ENCODE measurements around the gene MICAL2.

Gene MICAL2

GRCh38 chr11:12100429-12100828 lies 10.0 kb upstream of the MICAL2 start:
- H3K27me3 Mint-ChIP-seq (ENCODE audit: low read depth, poor library complexity): peaks cover 73% of the 10 kb centered on the region
- no peaks in the 10 kb centered on the region for H3K36me3 Mint-ChIP-seq (ENCODE audit: low read depth)
- no peaks in the 10 kb centered on the region for H3K9me3 Mint-ChIP-seq
- H3K4me1 Mint-ChIP-seq: peaks cover 10% of the 10 kb centered on the region
- no peak for TF ChIP-seq CTCF (IDR thresholded peaks at IDR 0.05)
- no peak overlapping the region for H3K4me3 Mint-ChIP-seq
- DNase-seq: no peak
- no peak overlapping the region for H3K27ac Mint-ChIP-seq

GRCh38 chr11:12100841-12101242 lies 9.5 kb upstream of the MICAL2 start:
- Mint-ChIP-seq H3K9me3 (no peaks in the 10 kb centered on the region), H3K27me3 (ENCODE audit: low read depth, poor library complexity) (peaks cover 73% of the 10 kb centered on the region), H3K4me1 (peaks cover 10% of the 10 kb centered on the region), H3K4me3 (no peak overlapping the region), H3K27ac (no peak overlapping the region), H3K36me3 (ENCODE audit: low read depth) (no peaks in the 10 kb centered on the region)
- no peak for TF ChIP-seq CTCF (IDR thresholded peaks at IDR 0.05)
- no peak for DNase-seq

- Mint-ChIP-seq H3K36me3 (ENCODE audit: low read depth) (no peaks in the 10 kb centered on the region), H3K4me1 (peaks cover 10% of the 10 kb centered on the region), H3K27ac (no peak overlapping the region), H3K27me3 (ENCODE audit: low read depth, poor library complexity) (peaks cover 76% of the 10 kb centered on the region), H3K9me3 (no peaks in the 10 kb centered on the region), H3K4me3 (no peak overlapping the region)
- no peak for TF ChIP-seq CTCF (IDR thresholded peaks at IDR 0.05)
- no peak for DNase-seq
These were observed 9.1 kb upstream of the MICAL2 start for GRCh38 chr11:12101318-12101717.

GRCh38 chr11:12102588-12103410 lies 7.6 kb upstream of the MICAL2 start:
- TF ChIP-seq CTCF (IDR thresholded peaks at IDR 0.05): no peak
- Mint-ChIP-seq H3K4me1 (peaks cover 10% of the 10 kb centered on the region), H3K4me3 (no peak overlapping the region), H3K27ac (no peak overlapping the region), H3K9me3 (no peaks in the 10 kb centered on the region), H3K27me3 (ENCODE audit: low read depth, poor library complexity) (peaks cover 89% of the 10 kb centered on the region), H3K36me3 (ENCODE audit: low read depth) (no peaks in the 10 kb centered on the region)
- DNase-seq: no peak

- Mint-ChIP-seq H3K27ac (no peak overlapping the region), H3K9me3 (no peaks in the 10 kb centered on the region), H3K36me3 (ENCODE audit: low read depth) (no peaks in the 10 kb centered on the region), H3K4me3 (no peak overlapping the region), H3K4me1 (peaks cover 10% of the 10 kb centered on the region), H3K27me3 (ENCODE audit: low read depth, poor library complexity) (peaks cover 89% of the 10 kb centered on the region)
- DNase-seq: no peak
- no peak for TF ChIP-seq CTCF (IDR thresholded peaks at IDR 0.05)
These were observed 6.8 kb upstream of the MICAL2 start for GRCh38 chr11:12103411-12104225.

Measured in nephron progenitor cell (in vitro differentiated cells).